ENCODE data around the gene INPP5E.

Gene INPP5E

DNA sequence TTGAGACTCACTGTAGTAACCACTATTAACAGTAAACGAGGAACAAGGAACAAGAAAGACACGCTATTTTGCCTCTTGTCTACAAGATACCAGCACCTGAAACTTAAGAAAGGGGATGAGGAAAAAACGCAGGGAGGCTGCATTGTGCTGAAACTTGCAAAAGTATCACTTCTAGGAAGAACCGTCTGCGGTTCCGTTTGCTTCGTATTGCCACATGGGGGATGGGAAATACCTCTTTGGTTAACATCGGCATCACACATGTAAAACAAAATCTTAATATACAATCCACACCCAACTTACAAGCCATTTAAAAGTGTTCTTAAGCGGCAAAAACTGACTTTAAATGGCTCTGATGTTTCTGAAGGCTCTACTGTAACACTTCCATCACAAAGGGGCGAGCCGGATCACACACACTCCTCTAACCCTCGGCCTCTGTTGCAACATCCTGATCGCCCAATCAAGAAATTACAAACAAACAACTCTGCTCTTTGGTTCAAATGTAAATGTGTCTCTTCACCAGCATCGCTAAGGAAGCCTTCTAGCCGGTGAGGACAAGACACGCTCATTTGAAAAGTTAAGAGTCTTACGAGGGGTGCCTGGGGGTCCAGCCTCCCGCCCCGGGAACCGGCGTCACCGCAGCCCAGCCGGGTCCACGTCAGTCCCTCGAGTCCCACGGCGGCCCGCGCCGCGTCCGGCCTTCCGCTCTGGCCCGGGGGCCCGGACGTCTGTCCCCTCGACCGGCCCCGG is 42.6 kb upstream of the INPP5E start:
- H3K27ac Mint-ChIP-seq = peak overlapping the region; percentile 99
- no peak for DNase-seq (ENCODE audit: low spot score in 2 of 2)
- no peaks in the 10 kb centered on the region for H3K27me3 Mint-ChIP-seq
- H3K4me3 Mint-ChIP-seq = peak overlapping the region; percentile 99
- peaks cover 14% of the 10 kb centered on the region for H3K4me1 Mint-ChIP-seq
- ATAC-seq (ENCODE audit: low read depth) = no peak
- peaks cover 4% of the 10 kb centered on the region for H3K36me3 Mint-ChIP-seq
- no peaks in the 10 kb centered on the region for H3K9me3 Mint-ChIP-seq

DNA sequence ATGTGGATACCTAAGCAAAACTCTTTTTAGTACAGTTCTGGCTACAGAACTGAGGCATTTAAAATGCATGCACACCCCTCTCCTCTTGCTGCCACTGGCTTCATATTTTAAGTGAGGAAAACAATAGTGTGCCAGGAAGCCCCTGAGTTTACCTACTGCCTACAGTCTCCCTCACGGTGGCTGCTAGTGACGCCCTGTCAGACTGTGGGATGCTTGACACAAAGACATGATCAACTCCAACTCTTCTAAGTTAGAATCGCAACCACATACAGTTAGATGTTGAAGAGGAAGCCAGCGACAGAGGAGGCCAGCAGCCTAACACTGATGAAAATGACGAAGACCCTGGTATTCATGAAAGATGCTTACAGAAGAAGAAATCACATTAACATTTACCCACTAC is 41.9 kb upstream of the INPP5E start:
- H3K4me1 Mint-ChIP-seq = peaks cover 14% of the 10 kb centered on the region

DNA sequence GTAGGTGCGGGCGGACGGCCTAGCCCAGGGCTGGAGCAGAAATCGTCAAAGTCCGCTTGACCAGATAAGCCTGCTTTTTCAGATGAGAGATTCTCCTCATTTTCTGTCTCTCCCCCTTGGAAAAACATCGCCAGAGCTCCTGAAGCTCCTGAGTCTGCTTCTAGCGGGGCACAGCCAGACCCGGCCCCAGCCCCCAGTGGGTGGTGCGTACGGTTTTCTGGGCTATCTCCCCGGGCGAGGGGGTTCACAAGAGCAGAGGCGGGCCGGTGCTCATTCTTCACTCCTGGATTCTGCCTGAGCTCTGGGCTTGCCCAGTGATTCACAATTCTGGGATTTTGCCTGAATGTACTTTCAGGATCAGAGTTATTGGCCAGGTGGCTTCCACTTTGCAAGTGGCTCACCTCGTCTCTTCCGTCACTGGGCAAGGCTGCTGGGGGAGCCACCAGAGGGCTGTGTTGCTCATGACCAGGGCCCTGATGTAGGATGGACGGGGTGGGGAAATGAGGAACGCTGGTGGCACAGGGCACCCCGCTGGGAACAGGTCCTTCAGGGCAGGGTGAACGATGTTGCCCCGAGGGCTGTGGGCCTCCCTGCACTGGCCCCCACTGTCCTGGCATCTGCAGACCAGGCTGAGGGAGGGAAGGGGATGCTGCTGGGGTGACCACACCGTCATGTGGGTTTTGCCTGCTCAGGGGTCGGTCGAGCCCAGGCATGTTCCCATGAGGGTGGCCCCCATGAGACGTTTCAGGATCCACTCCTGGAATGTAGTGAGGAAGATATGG is 36.9 kb upstream of the INPP5E start:
- H3K4me3 Mint-ChIP-seq = no peak overlapping the region
- no peaks in the 10 kb centered on the region for H3K9me3 Mint-ChIP-seq
- H3K27me3 Mint-ChIP-seq = no peaks in the 10 kb centered on the region
- DNase-seq (ENCODE audit: low spot score in 2 of 2) (no peak), ATAC-seq (ENCODE audit: low read depth) (no peak)
- H3K27ac Mint-ChIP-seq = no peak overlapping the region
- H3K4me1 Mint-ChIP-seq = peaks cover 4% of the 10 kb centered on the region
- H3K36me3 Mint-ChIP-seq = peaks cover 9% of the 10 kb centered on the region

More for the DNA sequence above, 41.9 kb upstream of the INPP5E start:
- Mint-ChIP-seq H3K27ac (peak overlapping the region; percentile 99), H3K36me3 (peaks cover 4% of the 10 kb centered on the region), H3K9me3 (no peaks in the 10 kb centered on the region), H3K4me3 (peak overlapping the region; percentile 99), H3K27me3 (no peaks in the 10 kb centered on the region)
- no peak for ATAC-seq (ENCODE audit: low read depth)
- DNase-seq (ENCODE audit: low spot score in 2 of 2) = no peak

DNA sequence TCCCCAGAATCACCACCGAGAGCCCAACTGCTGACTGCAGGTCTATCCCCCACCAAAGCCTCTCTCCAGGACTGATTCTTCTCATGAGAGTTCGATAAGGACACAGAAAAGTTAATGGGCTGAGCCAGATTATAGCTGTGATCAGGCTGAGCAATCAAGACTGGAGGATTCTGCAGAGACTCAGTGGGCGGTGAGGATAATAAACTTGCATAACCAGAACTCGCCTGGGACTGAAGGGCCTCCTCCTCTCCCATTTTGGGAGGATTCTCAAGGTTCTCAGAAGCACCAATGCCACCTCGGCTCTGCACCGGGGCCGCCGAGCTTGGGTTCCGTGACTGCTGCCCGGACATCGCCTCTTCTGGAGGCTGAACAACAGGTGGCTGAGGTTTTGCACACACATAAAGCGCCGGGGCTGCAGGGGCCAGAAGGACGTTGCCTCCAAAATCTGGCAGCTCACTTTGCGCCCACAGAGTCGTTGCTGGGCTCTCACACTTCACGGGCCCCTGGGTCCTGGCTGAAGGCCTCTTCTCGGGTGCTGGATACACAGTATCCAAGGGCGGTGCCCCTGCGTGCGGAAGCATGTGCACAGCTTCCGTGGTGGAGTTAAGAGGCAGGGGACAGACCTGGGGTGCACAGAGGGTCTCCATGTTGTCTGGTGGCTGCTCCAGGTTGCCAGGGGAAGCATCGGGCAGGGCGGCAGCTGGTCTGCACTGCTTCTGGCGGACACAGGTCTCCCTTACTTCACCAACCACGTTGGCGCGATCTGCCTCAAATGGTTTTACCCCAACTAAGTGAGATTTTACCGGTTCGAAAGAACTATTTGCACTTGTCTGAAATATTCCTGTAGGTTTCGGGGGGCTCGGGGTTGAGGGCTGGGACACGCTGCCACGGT is 35.6 kb upstream of the INPP5E start:
- H3K4me1 Mint-ChIP-seq = peaks cover 2% of the 10 kb centered on the region
- H3K4me3 Mint-ChIP-seq = no peak overlapping the region
- no peaks in the 10 kb centered on the region for H3K9me3 Mint-ChIP-seq
- no peak for DNase-seq (ENCODE audit: low spot score in 2 of 2)
- no peak for ATAC-seq (ENCODE audit: low read depth)
- H3K36me3 Mint-ChIP-seq = peaks cover 12% of the 10 kb centered on the region
- H3K27ac Mint-ChIP-seq = no peak overlapping the region
- no peaks in the 10 kb centered on the region for H3K27me3 Mint-ChIP-seq

DNA sequence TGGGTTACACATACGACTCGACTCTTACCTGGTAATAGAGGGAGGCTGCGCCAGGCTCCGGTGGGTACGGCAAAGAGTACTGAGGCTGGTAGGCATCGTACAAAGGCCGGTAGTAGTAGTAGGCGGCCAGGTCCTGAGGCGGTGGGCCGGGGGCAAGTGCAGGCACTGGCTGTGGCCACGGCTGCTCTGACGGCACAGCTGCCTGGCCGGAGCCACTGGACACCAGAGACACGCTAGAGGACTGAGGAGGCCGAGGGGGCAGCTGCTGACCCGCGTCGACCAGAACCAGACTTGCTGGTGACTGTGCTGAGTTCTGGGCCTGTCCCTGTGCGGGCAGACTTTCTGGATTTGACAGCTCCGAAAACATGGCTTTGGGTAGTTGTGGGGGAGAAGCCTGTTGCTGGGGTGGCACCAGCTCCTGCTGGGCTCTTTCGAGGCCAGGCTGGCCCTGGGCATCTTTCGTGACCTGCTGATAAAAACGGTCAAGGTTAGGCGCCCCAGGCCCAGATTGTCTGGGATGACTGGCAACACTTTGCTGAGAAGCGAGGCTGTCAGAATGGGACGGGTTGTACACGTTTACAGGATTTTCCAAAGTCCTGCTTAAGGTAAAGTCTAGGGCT is 34.5 kb upstream of the INPP5E start:
- no peak overlapping the region for H3K27ac Mint-ChIP-seq
- H3K4me1 Mint-ChIP-seq = no peaks in the 10 kb centered on the region
- H3K27me3 Mint-ChIP-seq = no peaks in the 10 kb centered on the region
- DNase-seq (ENCODE audit: low spot score in 2 of 2) (no peak), ATAC-seq (ENCODE audit: low read depth) (no peak)
- H3K9me3 Mint-ChIP-seq = no peaks in the 10 kb centered on the region
- peaks cover 9% of the 10 kb centered on the region for H3K36me3 Mint-ChIP-seq
- H3K4me3 Mint-ChIP-seq = no peak overlapping the region

DNA sequence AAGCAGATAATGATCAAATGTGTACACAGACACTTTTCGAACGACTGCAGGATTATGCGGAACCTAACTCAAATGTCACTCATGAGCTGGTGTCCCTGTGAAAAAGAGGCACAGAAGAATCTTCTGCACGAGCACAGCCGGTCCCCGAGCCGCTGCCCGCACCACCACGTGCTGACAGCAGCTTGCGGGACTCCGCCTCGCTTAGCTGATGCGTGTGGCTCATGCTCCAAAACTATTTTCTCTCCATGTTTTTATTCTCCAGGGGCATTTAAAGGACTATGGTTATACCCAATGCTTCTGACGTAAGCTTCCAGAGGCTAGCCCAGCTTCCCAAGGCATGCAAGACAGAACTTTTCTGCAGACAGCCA is 33.7 kb upstream of the INPP5E start:
- Mint-ChIP-seq H3K27me3 (no peaks in the 10 kb centered on the region), H3K36me3 (peaks cover 9% of the 10 kb centered on the region), H3K4me1 (no peaks in the 10 kb centered on the region), H3K4me3 (no peak overlapping the region), H3K9me3 (no peaks in the 10 kb centered on the region), H3K27ac (no peak overlapping the region)
- no peak for ATAC-seq (ENCODE audit: low read depth)
- no peak for DNase-seq (ENCODE audit: low spot score in 2 of 2)

DNA sequence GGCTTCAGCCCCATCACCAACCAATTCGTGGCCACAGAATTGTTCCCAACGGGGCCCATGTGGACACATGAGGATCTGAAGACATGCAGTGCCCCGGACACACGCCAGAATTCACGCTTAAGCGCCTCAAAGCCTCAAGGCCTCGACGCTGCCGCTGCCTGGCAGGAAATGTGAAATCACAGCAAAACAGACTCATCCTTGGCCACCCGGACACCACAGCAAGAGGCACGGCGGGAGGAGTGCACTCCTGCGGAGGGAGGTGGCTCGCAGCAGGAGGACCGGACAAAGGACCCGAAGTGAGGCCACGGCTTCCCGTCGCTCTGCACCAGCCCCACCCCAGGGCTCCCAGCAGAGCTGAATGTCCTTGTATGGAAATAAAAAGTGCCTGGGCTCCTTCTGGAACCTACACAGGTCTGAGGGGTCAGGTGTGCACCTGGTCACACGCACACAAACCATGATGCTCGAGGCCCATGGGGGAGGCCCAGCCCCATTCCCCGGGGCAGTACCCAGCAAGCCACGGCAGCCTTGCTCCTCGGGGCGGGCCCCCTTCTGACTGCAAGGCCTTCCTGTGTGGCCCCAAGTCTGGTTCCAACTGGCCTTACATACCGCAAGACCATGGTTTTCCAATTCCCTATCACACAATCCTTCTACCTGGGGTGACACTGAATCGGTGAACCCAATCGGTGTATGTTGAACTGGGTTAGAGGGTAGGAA is 33.2 kb upstream of the INPP5E start:
- Mint-ChIP-seq H3K4me3 (no peak overlapping the region), H3K9me3 (no peaks in the 10 kb centered on the region), H3K4me1 (no peaks in the 10 kb centered on the region), H3K27ac (no peak overlapping the region), H3K36me3 (peaks cover 9% of the 10 kb centered on the region), H3K27me3 (no peaks in the 10 kb centered on the region)
- no peak for DNase-seq (ENCODE audit: low spot score in 2 of 2)
- no peak for ATAC-seq (ENCODE audit: low read depth)

DNA sequence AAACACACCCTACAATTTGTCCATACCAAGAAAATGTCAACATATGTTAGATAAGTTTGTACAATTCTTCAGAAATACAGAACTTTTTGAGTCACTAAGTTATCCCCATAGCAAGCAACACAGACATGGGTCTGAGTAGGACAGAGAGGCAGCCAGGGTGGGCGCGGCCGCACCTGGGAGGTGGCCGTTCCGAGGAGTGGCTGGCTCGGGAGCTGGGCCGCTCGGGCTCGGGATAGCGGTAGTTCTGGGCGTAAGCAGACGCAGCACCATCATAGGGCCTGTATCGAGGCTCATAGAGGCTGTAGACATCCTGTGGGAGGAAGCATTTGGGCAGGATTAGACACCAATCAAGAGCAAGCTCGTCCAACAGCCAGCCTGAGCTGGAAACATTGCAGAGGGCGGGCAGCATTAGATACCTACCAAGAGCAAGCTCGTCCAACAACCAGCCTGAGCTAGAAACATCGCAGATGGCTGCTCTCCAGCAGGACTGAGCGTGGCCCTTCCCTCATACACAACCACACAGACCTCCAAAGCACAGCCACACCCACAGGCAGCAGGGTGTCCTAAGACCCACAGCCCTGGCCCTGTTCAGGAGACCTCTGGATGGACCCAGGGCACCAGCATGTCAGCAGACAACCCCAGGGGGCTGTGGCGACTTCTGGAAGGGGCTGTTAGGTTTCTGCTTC is 32.3 kb upstream of the INPP5E start:
- Mint-ChIP-seq H3K4me3 (no peak overlapping the region), H3K36me3 (peaks cover 9% of the 10 kb centered on the region), H3K9me3 (no peaks in the 10 kb centered on the region), H3K4me1 (no peaks in the 10 kb centered on the region), H3K27me3 (no peaks in the 10 kb centered on the region), H3K27ac (no peak overlapping the region)
- no peak for DNase-seq (ENCODE audit: low spot score in 2 of 2)
- no peak for ATAC-seq (ENCODE audit: low read depth)

DNA sequence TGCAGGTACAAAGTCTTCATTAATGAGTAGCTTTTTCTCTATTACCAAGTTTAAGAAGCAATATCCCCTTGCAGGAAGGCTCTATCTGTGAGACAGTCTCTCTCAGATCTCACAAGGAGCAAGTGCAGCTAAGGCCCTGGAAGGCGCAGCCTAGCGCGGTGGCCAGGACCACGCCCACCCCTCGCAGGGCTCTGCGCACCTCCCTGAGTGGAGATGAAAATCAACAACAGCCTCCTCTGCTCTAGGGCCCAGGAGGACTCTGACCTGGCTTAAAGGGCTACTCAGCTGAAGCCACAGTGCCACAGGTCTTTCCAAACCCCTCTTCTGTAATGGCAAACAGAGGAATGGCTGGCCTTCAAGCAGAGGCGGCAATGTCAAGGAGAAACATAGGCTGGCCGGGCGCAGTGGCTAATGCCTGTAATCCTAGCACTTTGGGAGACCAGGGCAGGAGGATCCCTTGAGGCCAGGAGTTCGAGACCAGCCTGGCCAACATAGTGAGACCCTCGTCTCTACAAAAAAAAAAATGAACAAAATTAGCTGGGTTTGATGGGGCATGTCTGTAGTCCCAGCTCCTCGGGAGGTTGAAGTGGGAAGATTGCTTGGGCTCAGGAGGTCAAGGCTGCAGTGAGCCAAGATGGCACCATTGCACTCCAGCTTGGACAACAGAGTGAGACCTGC is 31.3 kb upstream of the INPP5E start:
- no peak for DNase-seq (ENCODE audit: low spot score in 2 of 2)
- Mint-ChIP-seq H3K9me3 (no peaks in the 10 kb centered on the region), H3K4me3 (no peak overlapping the region), H3K36me3 (peaks cover 12% of the 10 kb centered on the region), H3K27ac (no peak overlapping the region), H3K27me3 (no peaks in the 10 kb centered on the region), H3K4me1 (no peaks in the 10 kb centered on the region)
- ATAC-seq (ENCODE audit: low read depth) = no peak

DNA sequence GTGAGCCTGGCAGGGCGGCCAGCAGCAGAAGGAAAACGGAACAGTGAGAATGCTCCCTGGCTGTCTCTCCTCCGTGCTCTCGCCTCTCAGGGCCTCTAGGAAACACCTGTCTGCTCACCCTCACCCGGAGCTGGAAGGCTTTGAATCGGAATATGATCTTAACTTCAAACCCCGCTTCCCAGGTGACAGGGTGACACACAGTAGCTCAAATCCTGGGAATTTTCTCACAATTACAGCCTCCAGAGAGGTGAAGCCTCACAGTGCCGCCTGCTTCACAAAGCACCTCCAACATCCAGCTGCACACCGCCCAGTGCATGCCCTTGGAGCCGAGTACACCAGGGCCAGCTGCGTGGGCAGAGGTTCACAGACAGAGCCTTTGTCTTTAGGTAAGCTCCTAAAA is 30.7 kb upstream of the INPP5E start:
- ATAC-seq (ENCODE audit: low read depth) (no peak), DNase-seq (ENCODE audit: low spot score in 2 of 2) (no peak)
- Mint-ChIP-seq H3K4me1 (no peaks in the 10 kb centered on the region), H3K27me3 (no peaks in the 10 kb centered on the region), H3K9me3 (no peaks in the 10 kb centered on the region), H3K4me3 (no peak overlapping the region), H3K36me3 (peaks cover 13% of the 10 kb centered on the region), H3K27ac (no peak overlapping the region)

DNA sequence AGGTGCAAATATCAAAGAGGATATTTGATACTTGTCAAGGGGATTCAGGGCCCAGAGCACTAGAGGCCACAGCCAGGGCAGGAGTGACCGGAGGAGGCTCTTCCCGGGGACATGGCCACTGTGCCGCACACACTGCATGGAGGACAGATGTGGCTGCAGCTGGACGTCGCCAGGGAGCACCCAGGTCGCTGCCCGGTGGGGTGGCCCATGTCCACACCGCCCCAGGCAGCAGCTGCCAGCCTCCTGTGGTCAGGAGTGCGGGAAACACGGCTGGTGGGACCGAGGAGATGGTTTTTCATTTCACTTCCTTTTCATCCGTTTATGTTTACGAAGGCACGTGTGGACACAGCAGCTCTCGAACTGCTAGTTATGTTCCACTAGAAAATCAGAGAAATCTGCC is 28.1 kb upstream of the INPP5E start:
- no peaks in the 10 kb centered on the region for H3K27me3 Mint-ChIP-seq
- ATAC-seq (ENCODE audit: low read depth) (no peak), DNase-seq (ENCODE audit: low spot score in 2 of 2) (no peak)
- no peak overlapping the region for H3K4me3 Mint-ChIP-seq
- no peaks in the 10 kb centered on the region for H3K9me3 Mint-ChIP-seq
- H3K36me3 Mint-ChIP-seq = peaks cover 21% of the 10 kb centered on the region
- no peak overlapping the region for H3K27ac Mint-ChIP-seq
- no peaks in the 10 kb centered on the region for H3K4me1 Mint-ChIP-seq

DNA sequence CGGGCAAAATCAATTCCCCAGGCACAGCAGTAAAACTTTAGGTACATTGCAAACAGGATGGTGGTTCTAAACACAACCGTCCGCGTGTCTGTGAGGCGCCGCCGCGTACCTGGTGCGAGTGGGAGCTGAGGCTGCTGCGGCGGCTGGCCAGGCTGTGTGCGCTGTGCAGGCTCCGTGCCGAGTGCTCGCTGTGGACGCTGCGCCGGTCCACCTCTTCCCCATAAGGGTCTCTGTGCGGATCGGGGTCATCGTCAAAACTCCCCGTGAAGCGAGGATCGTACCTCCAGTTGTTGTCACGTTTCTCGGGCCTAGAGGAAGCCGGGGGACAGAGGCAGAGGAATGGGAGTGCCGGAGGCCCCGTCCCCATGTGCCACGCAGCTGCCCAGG is 26.5 kb upstream of the INPP5E start:
- Mint-ChIP-seq H3K27ac (no peak overlapping the region), H3K9me3 (no peaks in the 10 kb centered on the region), H3K36me3 (peaks cover 25% of the 10 kb centered on the region), H3K27me3 (no peaks in the 10 kb centered on the region), H3K4me1 (no peaks in the 10 kb centered on the region), H3K4me3 (no peak overlapping the region)
- no peak for ATAC-seq (ENCODE audit: low read depth)
- DNase-seq (ENCODE audit: low spot score in 2 of 2) = no peak

Measured in memory B cell (primary cell).